Smooth muscle cell of the pulmonary artery (primary cell): Measurements from ENCODE around the gene CXorf58. TPM values are rescaled to one million over a fixed set of nuclear protein-coding genes. Genes with fewer than 3 reads are reported as not detected.

Experiments used
- total RNA-seq: library from RNA; depleted of rRNA; stranded (reverse); fragments of >200 nt; gene quantifications from 2 replicates; pipeline ENCODE4 v1.2.3, GENCODE V29; 2014

The CXorf58 gene
- total RNA-seq, result not detected in 2 replicates

GRCh38 chrX:23907498-23908218, at the start of gene CXorf58, which contains the start of gene APOO:
Gene CXorf58 (plus strand): TSS chrX:23908006. CDS start chrX:23910303, 2,297 bp downstream.
Gene APOO (minus strand): TSS chrX:23907938. CDS start chrX:23907702, 236 bp downstream.

Other genes starting within 250 kb of the CXorf58 start
- gene PRDX4, start 240.5 kb upstream of the CXorf58 start, total RNA-seq, result 224 and 291 TPM in 2 replicates
- 39.7 and 40.5 TPM in 2 replicates for gene ACOT9, start 164.7 kb upstream of the CXorf58 start, total RNA-seq
- gene SAT1, start 124.8 kb upstream of the CXorf58 start, total RNA-seq, result 98.4 and 193 TPM in 2 replicates
- gene APOO, start 68 bp upstream of the CXorf58 start, total RNA-seq, result 6.0 and 6.7 TPM in 2 replicates
- 8.1 and 11.3 TPM in 2 replicates for gene KLHL15, start 119.2 kb downstream of the CXorf58 start, total RNA-seq
- 156 and 189 TPM in 2 replicates for gene EIF2S3, start 146.9 kb downstream of the CXorf58 start, total RNA-seq
- 37.0 and 38.7 TPM in 2 replicates for gene ZFX, start 241.7 kb downstream of the CXorf58 start, total RNA-seq